HCT116 (cell line): ENCODE data around the gene LYPD6. TPM values are rescaled to one million over a fixed set of nuclear protein-coding genes. Genes with fewer than 3 reads are reported as not detected.

Experiments
- ATAC-seq: fragments of 200-7000 bp; cut with Tn5 transposase; 2 replicates; pipeline ENCODE4 v1.9.1; 2020; ENCODE audit warnings: mild to moderate bottlenecking, moderate library complexity
- BruUV-seq: library from RNA; stranded (reverse); fragments of 400-500 nt; replicated peaks from 2 replicates; lab custom pipeline; 2021; lab: Mats Ljungman, UMichigan
- CTCF ChIA-PET: fragments of 300-600 bp; sonication (Branson Sonifier 250); formaldehyde crosslinking; loops from one replicate; lab custom pipeline; 2021; ENCODE audit warnings: antibody characterized with exemption; lab: Charles Lee
- POLR2A ChIA-PET: fragments of 300-600, 350-600 bp; sonication (Branson Sonifier 250); formaldehyde crosslinking; loops from one replicate; lab custom pipeline; 2021; ENCODE audit warnings: antibody characterized with exemption; lab: Charles Lee
- RAD21 ChIA-PET, 2 experiments: fragments of 300-600 bp; sonication (Branson Sonifier 250); formaldehyde crosslinking; loops; one replicate each; lab custom pipeline; 2023; ENCODE audit warnings: low total read pairs in 2 of 2; ENCODE audit not compliant: uncharacterized antibody in 2 of 2, unreplicated experiment in 2 of 2, low non-redundant PET in 1 of 2; lab: Charles Lee
- DNase-seq: peaks from one replicate; pipeline ENCODE4 v3.0.0-alpha.2; 2010; ENCODE audit warnings: low read depth, low spot score
- H2AFZ ChIP-seq: fragments of 200-600 bp; shearing (Covaris generic), sonication (generic); 2 replicates; pipeline ENCODE4 v1.6.1; 2017; ENCODE audit warnings: low read depth, mixed run types, mixed read lengths, antibody characterized with exemption, low read length; ENCODE audit not compliant: poor library complexity, severe bottlenecking
- H3K27ac ChIP-seq: 2 replicates; pipeline ENCODE4 v1.5.1; 2012; ENCODE audit warnings: low read depth, low read length
- H3K27me3 ChIP-seq: fragments of 200-600 bp; sonication (generic); 2 replicates; pipeline ENCODE4 v1.6.1; 2016; ENCODE audit warnings: mixed run types, low read length, mixed read lengths; ENCODE audit not compliant: insufficient read depth
- H3K36me3 ChIP-seq, 2 experiments: fragments of 200-500 bp in 1 of 2; fragments of 200-600 bp in 1 of 2; sonication (Bioruptor generic) in 1 of 2; sonication (generic) in 1 of 2; 2 replicates each; pipeline versions ENCODE4 v1.5.1 to v1.6.1; 2014 to 2016; ENCODE audit warnings: low read length in 2 of 2, inconsistent platforms in 1 of 2, mixed read lengths in 1 of 2, mixed run types in 1 of 2; ENCODE audit not compliant: insufficient read depth in 2 of 2, control insufficient read depth in 1 of 2
- H3K4me1 ChIP-seq, 2 experiments: fragments of 200-600 bp in 1 of 2; sonication (generic) in 1 of 2; 2 replicates each; pipeline versions ENCODE4 v1.5.1 to v1.6.1; 2012 to 2017; ENCODE audit warnings: low read length in 2 of 2, inconsistent platforms in 1 of 2, mild to moderate bottlenecking in 1 of 2, mixed read lengths in 1 of 2, mixed run types in 1 of 2, moderate library complexity in 1 of 2; ENCODE audit not compliant: insufficient read depth in 2 of 2, control insufficient read depth in 1 of 2
- H3K4me2 ChIP-seq: fragments of 200-600 bp; sonication (generic); 2 replicates; pipeline ENCODE4 v1.6.1; 2017; ENCODE audit warnings: mixed run types, low read length, mixed read lengths
- H3K4me3 ChIP-seq, 2 experiments: fragments of 200-600 bp in 1 of 2; sonication (generic) in 1 of 2; replicated peaks in 1 of 2; 2 replicates each; pipeline ENCODE4 v1.5.1; 2011 to 2016; ENCODE audit warnings: low read length in 2 of 2, control low read depth in 1 of 2, low read depth in 1 of 2, mild to moderate bottlenecking in 1 of 2, mixed read lengths in 1 of 2, mixed run types in 1 of 2
- H3K79me2 ChIP-seq: fragments of 200-600 bp; sonication (generic); 2 replicates; pipeline ENCODE4 v1.6.1; 2017; ENCODE audit warnings: mild to moderate bottlenecking, mixed run types, low read length, moderate library complexity, mixed read lengths; ENCODE audit not compliant: insufficient read depth
- H3K9ac ChIP-seq: fragments of 200-600 bp; sonication (generic); 2 replicates; pipeline ENCODE4 v1.6.1; 2016; ENCODE audit warnings: low read length, mixed read lengths
- H3K9me2 ChIP-seq: fragments of 200-600 bp; sonication (generic), shearing (Covaris generic); 2 replicates; pipeline ENCODE4 v1.6.1; 2017; ENCODE audit warnings: mixed run types, mild to moderate bottlenecking, moderate library complexity; ENCODE audit not compliant: insufficient read depth
- H3K9me3 ChIP-seq, 2 experiments: fragments of 200-500 bp in 1 of 2; fragments of 200-600 bp in 1 of 2; sonication (Bioruptor generic) in 1 of 2; sonication (generic) in 1 of 2; 2 replicates each; pipeline ENCODE4 v1.6.1; 2014 to 2017; ENCODE audit warnings: low read length in 2 of 2, mixed read lengths in 2 of 2, inconsistent platforms in 1 of 2, low read depth in 1 of 2, mild to moderate bottlenecking in 1 of 2, mixed run types in 1 of 2, moderate library complexity in 1 of 2; ENCODE audit not compliant: control insufficient read depth in 1 of 2, insufficient read depth in 1 of 2
- H4K20me1 ChIP-seq: fragments of 200-600 bp; sonication (generic), shearing (Covaris generic); 2 replicates; pipeline ENCODE4 v1.6.1; 2017; ENCODE audit warnings: mixed run types, mild to moderate bottlenecking, moderate library complexity; ENCODE audit not compliant: insufficient read depth
- ATF3 ChIP-seq: IDR thresholded peaks from 2 replicates; pipeline ENCODE4 v1.6.1; 2012
- CBX3 ChIP-seq: IDR thresholded peaks from 2 replicates; pipeline ENCODE4 v1.6.1; 2012; ENCODE audit warnings: low read depth
- EGR1 ChIP-seq: IDR thresholded peaks from 2 replicates; pipeline ENCODE4 v1.6.1; 2012; ENCODE audit warnings: low read depth
- ELF1 ChIP-seq: IDR thresholded peaks from 2 replicates; pipeline ENCODE4 v1.6.1; 2012; ENCODE audit warnings: low read depth, borderline replicate concordance
- EZH2 ChIP-seq: fragments of 200-600 bp; sonication (generic); IDR thresholded peaks from 2 replicates; pipeline ENCODE4 v1.6.1; 2017; ENCODE audit warnings: antibody characterized with exemption, mixed run types
- EZH2phosphoT487 ChIP-seq: fragments of 200-600 bp; IDR thresholded peaks from 2 replicates; pipeline ENCODE4 v1.6.1; 2018; ENCODE audit warnings: antibody characterized with exemption, borderline replicate concordance
- FOSL1 ChIP-seq: IDR thresholded peaks from 2 replicates; pipeline ENCODE4 v1.6.1; 2012; ENCODE audit warnings: low read depth
- JUND ChIP-seq: IDR thresholded peaks from 2 replicates; pipeline ENCODE4 v1.6.1; 2012
- MAX ChIP-seq: IDR thresholded peaks from 2 replicates; pipeline ENCODE4 v1.6.1; 2012
- POLR2AphosphoS5 ChIP-seq: IDR thresholded peaks from 2 replicates; pipeline ENCODE4 v1.6.1; 2011; ENCODE audit warnings: mild to moderate bottlenecking, low read depth, low read length, moderate library complexity
- RAD21 ChIP-seq: IDR thresholded peaks from 2 replicates; pipeline ENCODE4 v1.6.1; 2012; ENCODE audit warnings: low read depth, mild to moderate bottlenecking
- SP1 ChIP-seq: IDR thresholded peaks from 2 replicates; pipeline ENCODE4 v1.6.1; 2012; ENCODE audit warnings: low read depth
- SRF ChIP-seq: IDR thresholded peaks from 2 replicates; pipeline ENCODE4 v1.6.1; 2012; ENCODE audit warnings: low read depth
- TCF7L2 ChIP-seq: IDR thresholded peaks from 2 replicates; pipeline ENCODE4 v1.7.0; 2011; ENCODE audit warnings: borderline replicate concordance, inconsistent platforms; ENCODE audit not compliant: insufficient read depth, insufficient read length; ENCODE audit errors: extremely low read depth
- YY1 ChIP-seq: IDR thresholded peaks from 2 replicates; pipeline ENCODE4 v1.6.1; 2011; ENCODE audit warnings: low read length, low read depth, moderate library complexity, mild to moderate bottlenecking; ENCODE audit not compliant: insufficient replicate concordance; ENCODE audit errors: extremely low read depth
- ZFX ChIP-seq: fragments of 450-650 bp; IDR thresholded peaks from 2 replicates; pipeline ENCODE4 v1.6.1; 2017
- ZNF274 ChIP-seq: fragments of 200-500 bp; sonication (Bioruptor generic); IDR thresholded peaks from 2 replicates; pipeline ENCODE4 v1.6.1; 2014; ENCODE audit warnings: mild to moderate bottlenecking, low read depth, low read length, inconsistent platforms
- intact Hi-C: fragments of 100-400 bp; cut with micrococcal nuclease; formaldehyde crosslinking; loops from 2 replicates; pipeline ENCODE4 v1.10.0; 2022
- total RNA-seq: library from RNA; stranded (reverse); gene quantifications from one replicate; pipeline ENCODE4 v1.2.1, GENCODE V29; 2021; ENCODE audit not compliant: unreplicated experiment
- TF ChIP-seq, protein P1 (sequence below), 3 experiments: fragments of 200-600 bp in 1 of 3; sonication (generic) in 1 of 3; IDR thresholded peaks in 2 of 3; conservative IDR thresholded peaks in 1 of 3; 2 replicates each; pipeline ENCODE4 v1.5.1; 2012 to 2017; ENCODE audit warnings: low read depth in 2 of 3, low read length in 2 of 3, antibody characterized with exemption in 1 of 3, borderline replicate concordance in 1 of 3, control low read depth in 1 of 3, mild to moderate bottlenecking in 1 of 3, mixed read lengths in 1 of 3, mixed run types in 1 of 3, moderate library complexity in 1 of 3; ENCODE audit not compliant: insufficient read depth in 1 of 3
- TF ChIP-seq, protein P2 (sequence below): IDR thresholded peaks from 2 replicates; pipeline ENCODE4 v1.6.1; 2012; ENCODE audit warnings: low read depth

LYPD6 gene
- total RNA-seq, 1 experiment from 2014 or later = 3.0 TPM

GRCh38 chr2:149399934-149400615, 69.7 kb downstream of the LYPD6 start:
- RAD21 ChIA-PET = no interaction called here
- Histone ChIP-seq H3K36me3 (no peaks in the 10 kb centered on the region), H3K79me2 (no peaks in the 10 kb centered on the region), H3K4me3 (no peak overlapping the region)
- no peak for ATAC-seq
- no peak for TF ChIP-seq ZFX
- TF ChIP-seq, protein P1, sequence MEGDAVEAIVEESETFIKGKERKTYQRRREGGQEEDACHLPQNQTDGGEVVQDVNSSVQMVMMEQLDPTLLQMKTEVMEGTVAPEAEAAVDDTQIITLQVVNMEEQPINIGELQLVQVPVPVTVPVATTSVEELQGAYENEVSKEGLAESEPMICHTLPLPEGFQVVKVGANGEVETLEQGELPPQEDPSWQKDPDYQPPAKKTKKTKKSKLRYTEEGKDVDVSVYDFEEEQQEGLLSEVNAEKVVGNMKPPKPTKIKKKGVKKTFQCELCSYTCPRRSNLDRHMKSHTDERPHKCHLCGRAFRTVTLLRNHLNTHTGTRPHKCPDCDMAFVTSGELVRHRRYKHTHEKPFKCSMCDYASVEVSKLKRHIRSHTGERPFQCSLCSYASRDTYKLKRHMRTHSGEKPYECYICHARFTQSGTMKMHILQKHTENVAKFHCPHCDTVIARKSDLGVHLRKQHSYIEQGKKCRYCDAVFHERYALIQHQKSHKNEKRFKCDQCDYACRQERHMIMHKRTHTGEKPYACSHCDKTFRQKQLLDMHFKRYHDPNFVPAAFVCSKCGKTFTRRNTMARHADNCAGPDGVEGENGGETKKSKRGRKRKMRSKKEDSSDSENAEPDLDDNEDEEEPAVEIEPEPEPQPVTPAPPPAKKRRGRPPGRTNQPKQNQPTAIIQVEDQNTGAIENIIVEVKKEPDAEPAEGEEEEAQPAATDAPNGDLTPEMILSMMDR (IDR thresholded peaks at IDR 0.05 in 2 of 3, conservative IDR thresholded peaks at IDR 0.05 in 1 of 3; ENCODE audit: borderline replicate concordance in 1 of 3, insufficient read depth in 1 of 3, low read depth in 2 of 3, low read length in 2 of 3) = no peak
- TF ChIP-seq, protein P2, sequence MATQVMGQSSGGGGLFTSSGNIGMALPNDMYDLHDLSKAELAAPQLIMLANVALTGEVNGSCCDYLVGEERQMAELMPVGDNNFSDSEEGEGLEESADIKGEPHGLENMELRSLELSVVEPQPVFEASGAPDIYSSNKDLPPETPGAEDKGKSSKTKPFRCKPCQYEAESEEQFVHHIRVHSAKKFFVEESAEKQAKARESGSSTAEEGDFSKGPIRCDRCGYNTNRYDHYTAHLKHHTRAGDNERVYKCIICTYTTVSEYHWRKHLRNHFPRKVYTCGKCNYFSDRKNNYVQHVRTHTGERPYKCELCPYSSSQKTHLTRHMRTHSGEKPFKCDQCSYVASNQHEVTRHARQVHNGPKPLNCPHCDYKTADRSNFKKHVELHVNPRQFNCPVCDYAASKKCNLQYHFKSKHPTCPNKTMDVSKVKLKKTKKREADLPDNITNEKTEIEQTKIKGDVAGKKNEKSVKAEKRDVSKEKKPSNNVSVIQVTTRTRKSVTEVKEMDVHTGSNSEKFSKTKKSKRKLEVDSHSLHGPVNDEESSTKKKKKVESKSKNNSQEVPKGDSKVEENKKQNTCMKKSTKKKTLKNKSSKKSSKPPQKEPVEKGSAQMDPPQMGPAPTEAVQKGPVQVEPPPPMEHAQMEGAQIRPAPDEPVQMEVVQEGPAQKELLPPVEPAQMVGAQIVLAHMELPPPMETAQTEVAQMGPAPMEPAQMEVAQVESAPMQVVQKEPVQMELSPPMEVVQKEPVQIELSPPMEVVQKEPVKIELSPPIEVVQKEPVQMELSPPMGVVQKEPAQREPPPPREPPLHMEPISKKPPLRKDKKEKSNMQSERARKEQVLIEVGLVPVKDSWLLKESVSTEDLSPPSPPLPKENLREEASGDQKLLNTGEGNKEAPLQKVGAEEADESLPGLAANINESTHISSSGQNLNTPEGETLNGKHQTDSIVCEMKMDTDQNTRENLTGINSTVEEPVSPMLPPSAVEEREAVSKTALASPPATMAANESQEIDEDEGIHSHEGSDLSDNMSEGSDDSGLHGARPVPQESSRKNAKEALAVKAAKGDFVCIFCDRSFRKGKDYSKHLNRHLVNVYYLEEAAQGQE = no peak
- TF ChIP-seq SRF = no peak
- no peak for TF ChIP-seq EZH2phosphoT487
- no peak for TF ChIP-seq YY1
- TF ChIP-seq EGR1 = no peak
- TF ChIP-seq ELF1 = no peak
- TF ChIP-seq TCF7L2 = no peak
- TF ChIP-seq EZH2 = no peak
- no peak for TF ChIP-seq FOSL1
- no peak for TF ChIP-seq SP1
- TF ChIP-seq ATF3 = no peak
- TF ChIP-seq MAX = no peak
- no peak for TF ChIP-seq CBX3
- TF ChIP-seq POLR2AphosphoS5 = no peak
- TF ChIP-seq ZNF274 = no peak
- TF ChIP-seq JUND = no peak
- TF ChIP-seq RAD21 = no peak
- TF ChIP-seq, all 23 proteins: peak for 0
- no peak overlapping the region for H3K4me2 ChIP-seq
- POLR2A ChIA-PET = no interaction called here
- no peaks in the 10 kb centered on the region for H3K4me1 ChIP-seq
- H2AFZ ChIP-seq = no peak overlapping the region
- no TSS peak for BruUV-seq
- no peaks in the 10 kb centered on the region for H4K20me1 ChIP-seq
- CTCF ChIA-PET = no interaction called here
- H3K9ac ChIP-seq = no peak overlapping the region
- intact Hi-C loops = no loop called here
- H3K9me2 ChIP-seq = no peaks in the 10 kb centered on the region
- no peaks in the 10 kb centered on the region for H3K9me3 ChIP-seq
- no peaks in the 10 kb centered on the region for H3K27me3 ChIP-seq
- H3K27ac ChIP-seq = no peak overlapping the region
- no peak for DNase-seq
